ENCODE results near the gene FAM241A.
"Not testable (repeated sequence)": the region's sequence is repeated elsewhere in the genome, so short reads cannot be mapped to it uniquely, and the experiment has no call there.

Gene FAM241A

DNA sequence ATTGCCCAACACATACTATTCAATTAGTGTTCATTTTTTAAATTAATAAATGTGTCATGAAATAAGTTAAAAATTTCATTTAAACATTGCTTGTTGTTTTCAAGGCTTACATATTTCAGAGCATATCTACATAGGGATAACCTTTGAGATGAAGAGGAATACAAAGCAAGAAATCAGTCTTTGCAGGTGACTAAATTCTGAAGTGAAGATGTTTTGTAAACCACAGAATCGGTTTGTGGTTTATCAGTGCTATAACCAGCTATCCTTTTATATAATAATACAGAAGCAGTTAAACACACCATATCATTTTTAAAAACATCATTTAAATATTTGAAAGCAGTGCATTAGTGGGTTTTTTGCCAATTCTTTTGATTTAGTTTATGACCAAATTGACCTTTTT is 26.9 kb downstream of the FAM241A start:
- no peak for DNase-seq (ENCODE audit: low read depth in 2 of 3, low spot score in 1 of 3)

DNA sequence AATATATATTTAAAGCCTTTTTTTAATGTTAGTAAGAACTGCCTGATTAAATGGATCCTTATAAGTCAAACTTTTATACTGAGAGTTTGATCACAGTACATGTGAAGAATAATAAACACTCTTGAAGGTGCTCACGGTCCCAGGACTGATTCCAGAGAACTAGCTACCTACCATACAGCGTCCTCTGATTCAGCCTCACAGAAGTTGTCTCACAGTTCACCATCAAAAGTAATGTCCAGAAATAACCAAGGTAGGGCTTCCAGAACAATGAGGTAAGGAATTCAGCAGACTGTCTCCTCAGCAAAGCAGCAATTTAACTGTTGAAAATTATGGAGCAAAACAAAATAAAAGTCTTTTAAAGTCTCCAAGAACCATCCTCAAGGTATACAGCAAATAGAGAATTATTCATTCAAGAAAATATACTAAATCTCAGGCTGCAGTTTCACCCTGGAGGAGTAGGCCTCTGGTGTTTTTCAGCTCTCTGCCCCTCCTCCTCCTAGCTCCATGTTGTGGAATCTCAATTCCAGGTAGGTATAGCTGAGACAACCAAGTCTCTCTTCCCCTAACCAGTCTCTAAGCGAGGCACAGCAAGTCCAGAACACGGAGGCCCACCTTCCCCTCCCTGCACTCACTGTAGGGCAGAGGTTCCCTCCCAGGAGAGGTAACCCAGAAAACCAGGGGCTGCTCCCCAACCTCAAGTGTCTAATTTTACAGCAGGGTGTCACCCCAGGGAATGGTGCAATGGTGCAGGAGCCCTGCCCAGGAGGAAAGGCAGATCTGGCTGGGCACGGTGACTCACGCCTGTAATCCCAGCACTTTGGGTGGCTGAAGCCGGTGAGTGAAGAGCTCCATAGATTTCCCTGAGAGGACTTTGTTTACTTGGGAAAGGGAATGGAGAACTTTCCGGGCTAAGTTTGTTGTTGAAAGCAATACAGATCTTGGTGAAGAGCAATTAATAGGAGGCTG is 28.6 kb downstream of the FAM241A start:
- DNase-seq (ENCODE audit: low read depth in 2 of 3, low spot score in 1 of 3), result no peak

DNA sequence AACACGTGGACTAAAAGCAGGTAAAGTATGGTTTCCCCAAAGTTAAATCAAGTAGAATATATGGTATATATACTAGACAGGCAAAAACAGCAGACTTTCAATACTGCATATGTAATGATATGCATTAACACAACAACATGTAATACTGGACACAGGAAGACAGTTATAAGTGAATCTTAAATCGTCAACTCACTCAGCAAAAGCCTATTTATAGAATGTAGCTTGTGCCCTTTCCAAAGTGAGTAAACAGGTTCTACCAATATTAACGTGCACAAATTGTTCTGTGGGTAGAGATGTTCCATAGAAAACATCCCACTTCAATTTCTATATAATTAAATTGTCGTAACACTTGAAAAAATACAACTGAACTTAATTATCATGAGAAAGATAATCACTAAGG is 30.6 kb downstream of the FAM241A start:
- no peak for DNase-seq (ENCODE audit: low read depth in 2 of 3, low spot score in 1 of 3)

DNA sequence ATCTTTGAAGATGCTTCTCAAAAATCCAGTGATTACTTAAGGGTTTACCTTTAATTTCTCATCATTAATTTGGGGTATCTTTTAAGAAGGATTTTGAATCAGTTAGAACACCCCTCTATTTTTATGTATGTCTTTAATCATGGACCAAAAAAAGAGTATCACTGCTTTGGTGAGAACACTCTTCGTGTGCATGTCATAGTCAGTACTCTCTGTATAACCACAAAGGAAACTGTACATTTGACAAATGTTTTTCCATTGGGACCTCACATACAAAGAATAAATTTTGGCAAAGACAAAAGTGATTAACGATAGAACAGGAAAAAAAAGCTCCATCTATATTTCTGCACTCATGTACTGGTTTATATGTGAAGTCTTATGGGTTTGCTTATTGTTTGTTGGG is 31.3 kb downstream of the FAM241A start:
- no peak for DNase-seq (ENCODE audit: low read depth in 2 of 3, low spot score in 1 of 3)

DNA sequence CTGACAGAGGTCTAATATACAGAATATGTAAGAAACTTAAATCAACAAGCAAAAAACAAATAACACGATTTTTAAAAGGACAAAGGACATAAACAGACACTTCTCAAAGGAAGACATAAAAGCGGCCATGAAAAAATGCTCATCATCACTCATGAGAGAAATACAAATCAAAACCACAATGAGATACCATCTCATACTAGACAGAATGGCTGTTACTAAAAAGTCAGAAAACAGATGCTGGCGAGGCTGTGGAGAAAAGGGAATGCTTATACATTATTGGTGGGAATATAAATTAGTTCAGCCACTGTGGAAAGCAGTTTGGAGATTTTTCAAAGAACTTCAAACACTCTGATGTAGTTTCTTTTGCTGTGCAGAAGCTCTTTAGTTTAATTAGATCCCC is 33.5 kb downstream of the FAM241A start:
- DNase-seq (ENCODE audit: low read depth in 2 of 3, low spot score in 1 of 3), result not testable (repeated sequence)

DNA sequence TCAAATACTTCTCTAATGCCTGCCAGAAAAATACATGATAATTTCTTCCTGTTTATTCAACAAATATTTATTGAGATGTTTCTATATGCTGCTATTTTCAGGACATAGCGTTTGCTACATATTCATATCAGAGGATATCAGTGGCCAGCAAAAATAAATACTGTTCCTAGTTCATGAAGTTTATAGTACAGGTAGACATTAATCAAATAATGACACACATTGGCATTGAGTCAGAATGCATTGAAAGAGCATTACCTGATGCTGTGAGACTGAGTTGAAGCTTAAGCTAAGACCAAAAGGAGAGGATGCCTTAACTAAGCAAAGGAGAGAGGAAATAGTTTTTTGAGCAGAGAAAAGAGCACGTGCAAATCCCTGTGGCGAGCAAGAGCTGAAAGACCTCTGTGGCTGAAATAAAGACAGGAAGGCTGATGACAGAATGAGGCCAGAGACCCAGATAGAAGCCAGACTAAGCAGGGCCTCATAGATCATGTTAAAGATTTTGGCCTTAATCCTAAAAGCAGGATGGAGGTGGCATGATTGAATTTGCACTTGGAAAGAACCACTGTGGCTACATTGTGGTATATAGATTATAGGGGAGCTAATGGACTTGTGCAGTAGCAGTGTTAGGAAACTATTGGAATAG is 36.2 kb downstream of the FAM241A start:
- no peak for DNase-seq (ENCODE audit: low read depth in 2 of 3, low spot score in 1 of 3)

DNA sequence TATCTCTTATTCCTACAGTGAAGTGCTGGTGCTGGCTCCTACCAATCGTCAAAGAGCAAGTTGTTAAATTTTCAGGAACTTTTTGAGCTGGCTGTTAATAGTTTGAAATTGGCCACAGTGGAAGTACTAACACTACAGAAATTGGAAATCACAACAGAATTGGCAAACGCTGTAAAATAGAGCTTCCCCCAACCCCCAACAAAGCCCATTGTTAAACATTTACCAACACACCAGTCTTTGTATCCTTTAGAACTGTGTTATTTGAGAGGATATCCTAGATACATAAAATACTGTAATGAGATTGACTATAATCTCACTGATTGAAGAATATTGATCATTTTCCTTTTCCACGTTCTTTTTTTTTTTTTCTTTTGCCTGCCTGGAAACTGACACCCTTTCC is 37.4 kb downstream of the FAM241A start:
- no peak for DNase-seq (ENCODE audit: low read depth in 2 of 3, low spot score in 1 of 3)

DNA sequence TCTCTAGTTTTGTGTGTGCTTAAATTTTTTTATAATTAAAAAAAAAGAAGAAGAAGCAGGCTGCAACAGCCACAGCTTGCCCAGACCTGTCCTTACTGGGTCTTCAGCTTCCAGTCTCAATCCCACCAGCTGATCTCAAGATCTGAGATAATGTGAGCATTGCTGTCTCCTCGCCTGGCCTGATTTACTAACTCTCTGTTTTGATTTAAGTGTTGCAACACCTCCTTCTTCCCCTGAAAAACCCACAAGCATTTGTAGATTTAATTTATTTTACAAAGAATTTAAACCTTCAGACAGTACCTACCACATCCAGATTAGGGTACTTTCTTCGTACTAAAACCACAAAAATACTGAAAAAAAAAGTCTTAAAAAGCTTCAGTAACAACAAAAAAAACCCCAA is 38.0 kb downstream of the FAM241A start:
- DNase-seq (ENCODE audit: low read depth in 2 of 3, low spot score in 1 of 3), result no peak

DNA sequence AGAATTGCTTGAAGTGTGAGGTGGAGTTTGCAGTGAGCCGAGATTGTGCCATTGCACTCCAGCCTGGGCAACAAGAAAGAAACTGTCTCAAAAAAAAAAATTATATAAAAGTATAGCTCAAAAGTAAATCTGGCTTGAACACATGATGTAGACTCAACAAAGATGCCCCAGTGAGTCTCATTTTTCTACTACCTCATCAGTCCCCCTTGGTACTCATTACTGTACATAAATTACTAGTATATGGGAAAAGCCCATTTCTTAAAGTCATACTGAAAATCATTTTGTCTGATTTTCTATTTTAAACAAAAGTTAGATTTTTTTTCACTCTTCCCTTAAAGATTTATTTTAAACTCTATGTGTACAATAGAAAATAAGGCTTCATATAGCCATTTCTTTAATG is 39.2 kb downstream of the FAM241A start:
- DNase-seq (ENCODE audit: low read depth in 2 of 3, low spot score in 1 of 3), result no peak

DNA sequence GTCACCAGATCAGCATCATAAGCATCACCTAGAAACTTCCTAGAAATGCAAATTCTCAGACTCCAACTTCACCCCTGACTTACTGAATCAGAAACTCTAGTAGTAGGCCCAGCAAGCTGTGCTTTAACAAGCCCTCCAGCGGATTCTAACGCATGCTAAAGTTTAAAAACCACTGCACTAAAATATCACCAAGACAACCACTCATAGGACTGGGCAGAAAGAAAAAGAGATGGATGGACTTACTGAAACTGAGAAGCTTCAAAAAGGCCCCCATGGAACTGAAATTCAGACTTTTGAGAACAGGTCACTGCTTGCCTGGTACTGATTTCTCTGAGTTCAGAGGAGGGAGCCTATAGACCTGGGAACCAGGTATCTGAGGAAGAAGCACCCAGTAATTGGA is 40.1 kb downstream of the FAM241A start:
- DNase-seq (ENCODE audit: low read depth in 2 of 3, low spot score in 1 of 3), result no peak

DNA sequence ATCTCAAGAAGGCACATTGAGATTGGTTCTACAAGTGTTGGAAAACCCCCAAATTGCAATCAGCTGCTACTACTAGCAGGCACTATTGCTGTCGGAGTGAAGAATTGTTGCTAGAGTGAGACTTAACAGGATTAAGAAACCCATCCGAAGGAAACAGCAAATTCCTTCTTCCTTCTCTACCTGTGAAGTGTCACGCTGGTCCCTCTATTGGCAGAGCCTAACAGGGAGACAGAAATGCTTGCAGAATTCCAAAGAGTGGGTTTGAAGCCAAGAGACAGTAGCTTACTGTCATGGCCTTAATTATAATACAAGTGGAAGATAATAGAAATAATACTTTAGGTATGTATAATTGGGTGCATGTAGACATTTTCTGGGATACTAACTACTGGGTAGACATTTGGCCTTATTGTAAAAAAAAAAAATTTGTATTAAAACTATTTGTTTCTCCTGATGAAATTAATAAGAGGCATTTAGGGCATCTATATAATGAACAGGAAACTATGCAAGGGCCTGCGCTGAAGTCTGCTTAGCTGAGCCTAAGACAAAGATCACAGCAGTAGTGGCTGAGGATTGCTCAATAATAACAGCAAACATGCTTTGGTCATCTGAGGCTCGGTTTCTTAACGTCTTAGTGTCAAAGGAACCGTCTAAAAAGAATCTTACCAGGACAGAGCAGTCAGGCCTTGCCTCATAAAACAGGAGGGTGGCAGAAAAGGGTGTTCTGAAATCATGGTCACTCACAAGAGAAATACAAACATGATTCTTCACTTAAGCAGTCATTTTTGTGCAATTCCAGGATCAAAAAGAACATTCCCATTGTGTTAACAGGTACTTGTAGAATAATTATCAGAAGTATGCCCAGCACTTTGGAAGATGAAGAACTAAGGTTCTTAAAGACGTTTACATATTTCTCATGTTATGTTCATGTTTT is 40.8 kb downstream of the FAM241A start:
- DNase-seq (ENCODE audit: low read depth in 2 of 3, low spot score in 1 of 3), result no peak

DNA sequence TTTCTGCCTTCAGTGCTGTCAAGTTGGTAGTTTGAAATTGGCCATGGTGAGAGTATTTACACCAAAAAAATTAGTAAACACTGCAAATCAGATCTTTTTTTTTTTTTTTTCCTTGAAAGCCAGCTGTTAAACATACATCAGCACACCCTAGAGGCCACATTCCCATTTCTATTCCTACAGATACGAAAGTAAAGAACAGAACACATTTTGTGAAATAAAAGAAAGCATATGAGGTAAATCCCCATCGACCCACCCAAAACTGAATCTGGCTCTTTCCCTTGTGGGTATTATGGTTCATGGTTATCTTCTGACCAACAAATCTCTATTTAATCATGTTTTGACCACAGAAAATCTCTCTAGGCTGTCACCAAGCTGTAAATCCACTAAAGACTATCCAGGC is 44.5 kb downstream of the FAM241A start:
- no peak for DNase-seq (ENCODE audit: low read depth in 2 of 3, low spot score in 1 of 3)

DNA sequence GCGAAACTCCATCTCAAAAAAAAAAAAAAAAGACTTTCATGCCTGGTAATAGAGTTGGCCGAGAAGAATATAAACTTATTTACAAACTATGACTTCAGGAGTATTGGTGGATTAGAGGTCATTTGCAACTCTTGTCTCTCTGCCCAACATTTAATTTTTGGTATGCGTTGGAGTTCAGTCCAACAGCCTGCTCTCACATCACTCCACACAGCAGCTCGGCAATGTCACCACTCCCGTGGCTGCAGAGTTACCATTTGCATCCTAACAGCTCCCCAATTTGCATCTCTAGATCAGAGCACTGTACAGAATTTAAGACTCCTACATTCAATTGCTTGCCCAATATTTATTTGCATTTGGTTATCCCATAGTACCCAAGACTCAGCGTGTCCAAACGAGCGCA is 45.4 kb downstream of the FAM241A start:
- no peak for DNase-seq (ENCODE audit: low read depth in 2 of 3, low spot score in 1 of 3)

DNA sequence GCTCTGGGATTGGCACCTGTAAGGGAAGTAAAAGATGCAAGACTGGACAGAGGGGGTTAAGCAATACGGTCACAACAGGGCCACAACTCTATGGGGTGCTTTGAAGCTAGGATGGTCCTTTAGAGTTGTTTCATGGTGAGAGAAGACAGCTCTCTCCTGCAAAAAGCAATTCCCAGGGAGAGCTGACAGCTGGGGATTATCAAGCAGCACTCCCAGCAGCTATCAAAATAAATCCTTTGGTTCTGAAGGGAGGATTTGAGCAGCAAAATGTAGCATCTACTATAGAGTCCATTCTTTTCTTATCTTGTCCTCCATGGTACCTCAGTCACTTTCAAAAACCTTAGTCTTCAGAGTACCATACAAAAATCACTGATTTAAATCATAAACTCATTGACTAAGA is 51.2 kb downstream of the FAM241A start:
- DNase-seq (ENCODE audit: low read depth in 2 of 3, low spot score in 1 of 3), result no peak

DNA sequence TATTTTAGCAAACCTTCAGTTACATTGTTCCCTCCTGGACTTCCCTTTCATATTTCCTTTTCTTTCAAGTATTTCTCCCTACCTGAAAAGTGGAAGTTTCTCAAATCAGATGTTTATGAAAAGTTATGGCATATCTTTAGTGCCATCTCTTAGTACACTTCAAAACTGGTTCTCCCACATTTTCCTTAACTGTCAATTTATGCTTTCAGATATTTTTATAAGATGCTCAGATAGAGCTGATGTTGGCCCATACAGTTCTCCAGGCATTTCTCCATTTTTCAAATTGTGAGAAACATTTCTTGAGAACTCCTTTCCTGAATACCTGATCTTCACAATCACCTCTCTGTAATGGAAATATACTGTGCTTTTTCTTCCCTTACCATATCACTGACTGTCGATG is 53.8 kb downstream of the FAM241A start:
- no peak for DNase-seq (ENCODE audit: low read depth in 2 of 3, low spot score in 1 of 3)

DNA sequence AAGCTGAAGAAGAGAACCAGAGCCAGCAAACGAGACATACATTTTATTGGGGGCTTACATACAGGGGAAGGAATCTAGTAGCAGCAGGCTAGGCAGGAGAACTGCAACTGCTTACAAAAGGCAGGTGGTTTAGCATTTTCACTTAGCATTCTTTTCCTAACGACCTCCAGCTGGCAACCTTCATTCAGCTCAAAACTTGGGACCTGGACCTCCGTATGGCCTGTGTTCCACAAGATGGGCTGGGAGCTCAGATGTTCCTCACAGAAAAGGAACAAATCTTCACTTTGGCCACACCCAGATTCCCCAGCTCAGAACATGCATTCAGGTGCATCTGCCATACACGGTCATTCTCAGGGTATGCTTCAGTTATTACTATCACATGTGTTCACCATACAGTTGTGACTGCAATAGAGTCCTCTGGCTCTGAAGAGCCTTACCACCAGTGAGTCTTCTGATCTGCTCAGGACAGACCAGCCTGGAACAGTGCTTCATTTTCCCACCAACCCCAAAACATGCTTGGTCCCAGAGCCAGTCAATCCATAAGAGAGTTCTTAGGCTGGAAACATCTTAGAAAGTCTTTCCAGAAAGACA is 56.8 kb downstream of the FAM241A start:
- DNase-seq (ENCODE audit: low read depth in 2 of 3, low spot score in 1 of 3), result no peak

DNA sequence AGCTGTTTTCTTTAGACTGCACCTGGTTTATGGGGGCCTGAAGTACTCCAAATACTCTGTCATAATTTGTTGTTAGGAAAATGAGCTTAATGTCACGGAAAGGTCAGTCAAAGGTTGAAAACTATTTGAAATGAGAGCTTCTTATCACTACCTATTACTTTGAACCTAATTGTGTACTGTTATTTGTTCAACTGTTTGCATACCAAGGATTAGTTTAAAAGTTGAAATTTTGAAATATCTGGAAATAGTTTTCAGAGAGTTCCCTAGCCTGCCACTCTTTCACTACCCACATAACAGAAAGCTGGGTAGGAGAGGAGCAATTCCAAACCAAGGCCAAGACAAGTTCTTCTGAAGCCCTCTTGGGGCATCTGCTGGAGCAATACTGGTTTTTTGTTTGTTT is 58.3 kb downstream of the FAM241A start:
- DNase-seq (ENCODE audit: low read depth in 2 of 3, low spot score in 1 of 3), result no peak

DNA sequence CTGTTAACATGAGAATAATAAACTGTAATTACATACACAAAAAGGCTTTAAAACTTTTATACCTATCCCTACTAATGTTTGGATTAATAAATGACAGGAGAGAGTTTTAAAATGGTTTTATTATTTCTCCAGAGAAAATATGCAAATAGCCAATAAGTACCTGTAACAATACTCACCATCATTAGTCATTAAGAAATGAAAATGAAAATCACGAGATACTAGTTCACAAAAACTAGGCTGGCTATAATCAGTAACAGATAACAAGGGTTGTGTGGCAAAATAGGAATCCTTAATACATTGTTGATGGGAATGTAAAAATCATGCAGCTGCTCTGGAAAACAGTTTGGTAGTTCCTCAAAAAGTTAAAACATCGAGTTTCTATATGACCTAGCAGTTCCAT is 61.2 kb downstream of the FAM241A start:
- DNase-seq (ENCODE audit: low read depth in 2 of 3, low spot score in 1 of 3), result no peak

DNA sequence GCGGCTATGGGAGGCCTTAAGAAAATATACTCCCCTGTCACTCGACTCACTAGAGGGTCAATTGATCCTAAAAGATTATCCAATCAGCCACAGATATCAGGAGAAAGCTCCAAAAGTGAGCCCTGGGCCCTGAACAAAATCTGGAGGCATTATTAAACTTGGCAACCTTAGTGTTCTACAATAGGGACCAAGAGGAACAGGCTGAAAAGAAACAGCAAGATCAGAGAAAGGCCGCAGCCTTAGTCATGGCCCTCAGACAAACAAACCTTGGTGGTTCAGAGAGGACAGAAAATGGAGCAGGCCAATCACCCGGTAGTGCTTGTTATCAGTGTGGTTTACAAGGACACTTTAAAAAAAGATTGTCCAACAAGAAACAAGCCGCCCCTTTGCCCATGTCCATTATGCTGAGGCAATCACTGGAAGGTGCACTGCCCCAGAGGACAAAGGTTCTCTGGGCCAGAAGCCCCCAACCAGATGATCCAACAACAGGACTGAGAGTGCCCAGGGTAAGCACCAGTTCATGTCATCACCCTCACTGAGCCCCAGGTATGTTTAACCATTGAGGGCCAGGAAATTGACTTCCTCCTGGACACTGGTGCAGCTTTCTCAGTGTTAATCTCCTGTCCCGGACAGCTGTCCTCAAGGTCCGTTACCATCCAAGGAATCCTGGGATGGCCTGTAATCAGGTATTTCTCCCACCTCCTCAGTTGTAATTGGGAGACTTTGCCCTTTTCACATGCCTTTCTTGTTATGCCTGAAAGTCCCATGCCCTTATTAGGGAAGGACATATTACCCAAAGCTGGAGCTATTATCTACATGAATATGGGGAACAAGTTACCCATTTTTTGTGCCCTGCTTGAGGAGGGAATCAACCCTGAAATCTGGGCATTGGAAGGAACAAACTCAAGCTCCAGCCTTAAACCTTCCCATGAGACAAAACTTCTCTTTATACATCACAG is 63.2 kb downstream of the FAM241A start:
- not testable (repeated sequence) for DNase-seq (ENCODE audit: low read depth in 2 of 3, low spot score in 1 of 3)

DNA sequence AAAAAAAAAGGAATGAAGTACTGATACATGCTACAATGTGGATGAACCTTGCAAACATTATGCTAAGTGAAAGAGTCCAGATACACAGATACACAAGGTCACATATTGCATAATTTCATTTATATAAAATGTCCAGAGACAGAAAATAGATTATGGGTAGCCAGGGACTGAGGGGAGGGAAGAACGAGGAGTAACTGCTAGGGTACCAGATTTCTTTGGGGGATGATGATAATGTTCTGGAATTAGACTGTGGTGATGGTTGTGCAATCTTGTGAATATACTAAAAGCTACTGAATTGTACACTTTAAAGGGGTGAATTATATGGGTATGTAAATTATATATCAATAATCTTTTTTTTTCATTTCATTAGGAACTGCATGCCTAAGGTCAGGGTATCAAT is 65.5 kb downstream of the FAM241A start:
- DNase-seq (ENCODE audit: low read depth in 2 of 3, low spot score in 1 of 3), result no peak

Data from stimulated activated CD4-positive, alpha-beta T cell treated with anti-CD3 and anti-CD28 coated beads, Interleukin-12 subunit alpha, Interleukin-12 subunit beta, amount 100 ng/mL, for 48 hours (primary cell).